Anterior cingulate cortex (tissue), 58 donors: ENCODE data around the gene GALNT9.
"Not testable (repeated sequence)": the region's sequence is repeated elsewhere in the genome, so short reads cannot be mapped to it uniquely, and the experiment has no call there.

Experiments used
- DNase-seq, 58 donors: peaks; one replicate each; lab custom pipeline; 2025; lab: John Stamatoyannopoulos, UW

The GALNT9 gene

GRCh38 chr12:132302466-132303358 lies 26.7 kb downstream of the GALNT9 start:
- DNase-seq: no peak

GRCh38 chr12:132300789-132301722 lies 28.3 kb downstream of the GALNT9 start:
- DNase-seq: no peak

- no peak for DNase-seq
These were observed 33.3 kb downstream of the GALNT9 start for GRCh38 chr12:132296063-132296462.

- not testable (repeated sequence) for DNase-seq
These were observed 33.8 kb downstream of the GALNT9 start for GRCh38 chr12:132295561-132295960.

- DNase-seq: peak in 1 of 58 donors; percentile 31
These were observed 34.3 kb downstream of the GALNT9 start for GRCh38 chr12:132295101-132295526.

GRCh38 chr12:132294121-132295034 lies 35.0 kb downstream of the GALNT9 start:
- no peak for DNase-seq

GRCh38 chr12:132292328-132293319 lies 36.8 kb downstream of the GALNT9 start:
- no peak for DNase-seq

- DNase-seq: no peak
These were observed 37.8 kb downstream of the GALNT9 start for GRCh38 chr12:132291402-132292175.

- no peak for DNase-seq
These were observed 39.2 kb downstream of the GALNT9 start for GRCh38 chr12:132290203-132290540.

GRCh38 chr12:132289356-132290202 lies 39.8 kb downstream of the GALNT9 start:
- no peak for DNase-seq

- DNase-seq: peak in 4 of 58 donors; percentile 18 to 24 (median 22)
These were observed 40.7 kb downstream of the GALNT9 start for GRCh38 chr12:132288516-132289215.

GRCh38 chr12:132287391-132288238 lies 41.8 kb downstream of the GALNT9 start:
- DNase-seq: no peak

- no peak for DNase-seq
These were observed 42.5 kb downstream of the GALNT9 start for GRCh38 chr12:132286912-132287311.

GRCh38 chr12:132285991-132286681 lies 43.3 kb downstream of the GALNT9 start:
- peak in 11 of 58 donors; percentile 7 to 69 (median 33) for DNase-seq
